Neural progenitor cell (in vitro differentiated cells): ENCODE results near the gene ARIH1.

Experiments used
- EZH2phosphoT487 ChIP-seq: fragments of 200-600 bp; sonication (generic); IDR thresholded peaks from 2 replicates; pipeline ENCODE4 v1.6.1; 2017; ENCODE audit warnings: antibody characterized with exemption
- TF ChIP-seq, protein P1 (sequence below): fragments of 200-600 bp; sonication (generic); IDR thresholded peaks from 2 replicates; pipeline ENCODE4 v1.5.1; 2017; ENCODE audit warnings: antibody characterized with exemption, mild to moderate bottlenecking

DNA sequence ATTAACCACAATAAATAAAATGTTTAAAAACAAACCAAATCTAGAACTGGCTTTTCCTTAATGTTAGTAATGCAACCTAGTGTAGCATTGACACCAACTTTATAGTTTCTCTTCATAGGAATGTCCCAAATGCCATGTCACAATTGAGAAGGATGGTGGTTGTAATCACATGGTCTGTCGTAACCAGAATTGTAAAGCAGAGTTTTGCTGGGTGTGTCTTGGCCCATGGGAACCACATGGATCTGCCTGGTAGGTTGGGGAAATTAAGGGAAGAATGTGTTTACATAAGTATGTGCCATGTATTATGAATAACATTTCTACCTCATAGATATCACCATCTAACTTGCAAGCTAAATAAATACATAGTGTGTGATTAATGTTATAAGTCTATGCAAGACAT lies 95.9 kb downstream of the ARIH1 start:
- TF ChIP-seq, protein P1, sequence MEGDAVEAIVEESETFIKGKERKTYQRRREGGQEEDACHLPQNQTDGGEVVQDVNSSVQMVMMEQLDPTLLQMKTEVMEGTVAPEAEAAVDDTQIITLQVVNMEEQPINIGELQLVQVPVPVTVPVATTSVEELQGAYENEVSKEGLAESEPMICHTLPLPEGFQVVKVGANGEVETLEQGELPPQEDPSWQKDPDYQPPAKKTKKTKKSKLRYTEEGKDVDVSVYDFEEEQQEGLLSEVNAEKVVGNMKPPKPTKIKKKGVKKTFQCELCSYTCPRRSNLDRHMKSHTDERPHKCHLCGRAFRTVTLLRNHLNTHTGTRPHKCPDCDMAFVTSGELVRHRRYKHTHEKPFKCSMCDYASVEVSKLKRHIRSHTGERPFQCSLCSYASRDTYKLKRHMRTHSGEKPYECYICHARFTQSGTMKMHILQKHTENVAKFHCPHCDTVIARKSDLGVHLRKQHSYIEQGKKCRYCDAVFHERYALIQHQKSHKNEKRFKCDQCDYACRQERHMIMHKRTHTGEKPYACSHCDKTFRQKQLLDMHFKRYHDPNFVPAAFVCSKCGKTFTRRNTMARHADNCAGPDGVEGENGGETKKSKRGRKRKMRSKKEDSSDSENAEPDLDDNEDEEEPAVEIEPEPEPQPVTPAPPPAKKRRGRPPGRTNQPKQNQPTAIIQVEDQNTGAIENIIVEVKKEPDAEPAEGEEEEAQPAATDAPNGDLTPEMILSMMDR = no peak
- no peak for TF ChIP-seq EZH2phosphoT487
